ENCODE measurements around the gene CFAP298.

CFAP298 gene

DNA sequence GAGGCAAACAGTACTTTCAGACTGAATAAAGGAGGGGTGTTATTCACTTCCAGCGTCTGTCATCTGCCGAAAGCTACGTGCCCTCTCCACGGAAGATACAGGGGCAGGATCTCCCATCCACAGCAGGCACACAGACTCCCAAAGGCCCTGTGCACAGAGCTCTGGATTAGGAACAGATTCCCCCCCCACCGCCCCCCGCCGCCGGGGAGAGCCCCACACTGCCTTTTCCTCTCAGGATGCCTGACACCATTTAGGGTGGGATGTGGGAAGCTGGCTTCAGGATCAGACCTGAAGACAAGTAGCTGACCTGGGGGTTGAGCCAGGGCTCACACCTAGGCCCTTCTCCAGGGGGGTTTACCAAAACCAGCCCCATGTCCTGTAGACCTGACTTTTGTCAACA lies 18.5 kb downstream of the CFAP298 start:
- Histone ChIP-seq H3K56ac (ENCODE audit: low read length) (no peak overlapping the region), H3K4me2 (ENCODE audit: low read length) (no peak overlapping the region), H2BK15ac (replicated peaks; ENCODE audit: low read depth) (no peak overlapping the region), H3K27me3 (ENCODE audit: insufficient read depth, low read length, poor library complexity) (no peaks in the 10 kb centered on the region), H3K4me3 (ENCODE audit: low read length) (no peak overlapping the region), H3K18ac (ENCODE audit: low read length) (no peak overlapping the region), H3K4ac (ENCODE audit: low read depth, low read length) (no peak overlapping the region), H3K23ac (ENCODE audit: low read length) (no peak overlapping the region), H3K4me1 (ENCODE audit: control insufficient read depth, low read depth, low read length) (no peaks in the 10 kb centered on the region), H3K27ac (ENCODE audit: low read depth, low read length) (no peak overlapping the region), H4K5ac (ENCODE audit: low read length) (no peak overlapping the region), H4K8ac (ENCODE audit: low read depth, low read length) (no peak overlapping the region), H2BK5ac (ENCODE audit: low read length) (no peak overlapping the region), H3K36me3 (ENCODE audit: control insufficient read depth, insufficient read depth, low read length) (no peaks in the 10 kb centered on the region), H3K9ac (ENCODE audit: low read length) (no peak overlapping the region), H3K79me2 (ENCODE audit: control insufficient read depth, insufficient read depth, low read length) (no peaks in the 10 kb centered on the region), H2AK5ac (ENCODE audit: low read length) (no peak overlapping the region), H2BK120ac (ENCODE audit: low read depth, low read length) (no peak overlapping the region), H3K79me1 (ENCODE audit: low read length) (no peaks in the 10 kb centered on the region)
- DNase-seq = no peak
- WGBS (ENCODE audit: extremely low coverage, insufficient coverage, low lambda C conversion rate) = no CpG with 5 or more reads among the region's 8 CpGs

GRCh38 chr21:32592929-32593502 lies 19.2 kb downstream of the CFAP298 start:
- H3K27me3 ChIP-seq (ENCODE audit: insufficient read depth, low read length, poor library complexity) = no peaks in the 10 kb centered on the region
- no peak overlapping the region for H3K23ac ChIP-seq (ENCODE audit: low read length)
- H3K27ac ChIP-seq (ENCODE audit: low read depth, low read length) = no peak overlapping the region
- no peak overlapping the region for H2BK15ac ChIP-seq (replicated peaks; ENCODE audit: low read depth)
- H3K79me1 ChIP-seq (ENCODE audit: low read length) = no peaks in the 10 kb centered on the region
- H3K79me2 ChIP-seq (ENCODE audit: control insufficient read depth, insufficient read depth, low read length) = no peaks in the 10 kb centered on the region
- WGBS (ENCODE audit: extremely low coverage, insufficient coverage, low lambda C conversion rate) = no CpG with 5 or more reads among the region's 10 CpGs
- no peak overlapping the region for H2BK120ac ChIP-seq (ENCODE audit: low read depth, low read length)
- no peak overlapping the region for H4K8ac ChIP-seq (ENCODE audit: low read depth, low read length)
- H3K18ac ChIP-seq (ENCODE audit: low read length) = no peak overlapping the region
- no peak overlapping the region for H2BK5ac ChIP-seq (ENCODE audit: low read length)
- no peak overlapping the region for H4K5ac ChIP-seq (ENCODE audit: low read length)
- no peak overlapping the region for H2AK5ac ChIP-seq (ENCODE audit: low read length)
- H3K56ac ChIP-seq (ENCODE audit: low read length) = no peak overlapping the region
- H3K4me3 ChIP-seq (ENCODE audit: low read length) = no peak overlapping the region
- no peaks in the 10 kb centered on the region for H3K36me3 ChIP-seq (ENCODE audit: control insufficient read depth, insufficient read depth, low read length)
- H3K4me1 ChIP-seq (ENCODE audit: control insufficient read depth, low read depth, low read length) = no peaks in the 10 kb centered on the region
- H3K4me2 ChIP-seq (ENCODE audit: low read length) = no peak overlapping the region
- no peak overlapping the region for H3K9ac ChIP-seq (ENCODE audit: low read length)
- no peak for DNase-seq
- no peak overlapping the region for H3K4ac ChIP-seq (ENCODE audit: low read depth, low read length)

DNA sequence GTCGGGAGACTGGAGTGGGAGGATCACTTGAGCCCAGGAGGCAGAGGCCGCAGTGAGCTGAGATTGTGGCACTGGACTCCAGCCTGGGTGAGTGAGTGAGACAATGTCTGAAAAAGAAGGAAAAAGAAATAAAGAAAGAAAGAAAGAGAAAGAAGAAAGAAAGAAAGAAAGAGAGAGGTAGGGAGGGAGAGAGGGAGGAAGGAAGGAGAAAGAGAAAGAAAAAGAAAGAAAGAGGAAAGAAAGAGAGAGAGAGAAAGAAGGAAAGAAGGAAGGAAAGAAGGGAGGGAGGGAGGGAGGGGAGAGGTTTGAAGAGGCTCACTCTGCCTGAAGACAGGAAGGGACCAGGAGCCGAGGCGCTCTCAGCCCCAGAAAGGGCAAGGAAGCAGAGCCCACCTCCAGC lies 22.0 kb downstream of the CFAP298 start:
- no peak overlapping the region for H2BK5ac ChIP-seq (ENCODE audit: low read length)
- no peak overlapping the region for H2BK120ac ChIP-seq (ENCODE audit: low read depth, low read length)
- no peak overlapping the region for H2BK15ac ChIP-seq (replicated peaks; ENCODE audit: low read depth)
- H4K8ac ChIP-seq (ENCODE audit: low read depth, low read length) = no peak overlapping the region
- no peak overlapping the region for H2AK5ac ChIP-seq (ENCODE audit: low read length)
- no peak overlapping the region for H3K9ac ChIP-seq (ENCODE audit: low read length)
- no peaks in the 10 kb centered on the region for H3K79me2 ChIP-seq (ENCODE audit: control insufficient read depth, insufficient read depth, low read length)
- H3K23ac ChIP-seq (ENCODE audit: low read length) = no peak overlapping the region
- H3K4ac ChIP-seq (ENCODE audit: low read depth, low read length) = no peak overlapping the region
- no peaks in the 10 kb centered on the region for H3K36me3 ChIP-seq (ENCODE audit: control insufficient read depth, insufficient read depth, low read length)
- H3K18ac ChIP-seq (ENCODE audit: low read length) = no peak overlapping the region
- no peak overlapping the region for H3K4me3 ChIP-seq (ENCODE audit: low read length)
- H3K27ac ChIP-seq (ENCODE audit: low read depth, low read length) = no peak overlapping the region
- no peaks in the 10 kb centered on the region for H3K4me1 ChIP-seq (ENCODE audit: control insufficient read depth, low read depth, low read length)
- H3K79me1 ChIP-seq (ENCODE audit: low read length) = no peaks in the 10 kb centered on the region
- no peak overlapping the region for H3K4me2 ChIP-seq (ENCODE audit: low read length)
- no peak for DNase-seq
- H3K27me3 ChIP-seq (ENCODE audit: insufficient read depth, low read length, poor library complexity) = no peaks in the 10 kb centered on the region
- H3K56ac ChIP-seq (ENCODE audit: low read length) = no peak overlapping the region
- WGBS (ENCODE audit: extremely low coverage, insufficient coverage, low lambda C conversion rate) = no CpG with 5 or more reads among the region's 4 CpGs
- H4K5ac ChIP-seq (ENCODE audit: low read length) = no peak overlapping the region

- no peak overlapping the region for H4K8ac ChIP-seq (ENCODE audit: low read depth, low read length)
- H3K18ac ChIP-seq (ENCODE audit: low read length) = no peak overlapping the region
- no peak overlapping the region for H3K9ac ChIP-seq (ENCODE audit: low read length)
- H2BK120ac ChIP-seq (ENCODE audit: low read depth, low read length) = no peak overlapping the region
- H3K79me1 ChIP-seq (ENCODE audit: low read length) = no peaks in the 10 kb centered on the region
- H3K79me2 ChIP-seq (ENCODE audit: control insufficient read depth, insufficient read depth, low read length) = no peaks in the 10 kb centered on the region
- H3K27ac ChIP-seq (ENCODE audit: low read depth, low read length) = no peak overlapping the region
- no peak overlapping the region for H3K4me3 ChIP-seq (ENCODE audit: low read length)
- no peak overlapping the region for H4K5ac ChIP-seq (ENCODE audit: low read length)
- H2BK15ac ChIP-seq (replicated peaks; ENCODE audit: low read depth) = no peak overlapping the region
- H3K56ac ChIP-seq (ENCODE audit: low read length) = no peak overlapping the region
- no peak overlapping the region for H3K4me2 ChIP-seq (ENCODE audit: low read length)
- no peak overlapping the region for H2AK5ac ChIP-seq (ENCODE audit: low read length)
- H3K36me3 ChIP-seq (ENCODE audit: control insufficient read depth, insufficient read depth, low read length) = no peaks in the 10 kb centered on the region
- no peak overlapping the region for H2BK5ac ChIP-seq (ENCODE audit: low read length)
- no peak overlapping the region for H3K4ac ChIP-seq (ENCODE audit: low read depth, low read length)
- no peak overlapping the region for H3K23ac ChIP-seq (ENCODE audit: low read length)
- no CpG with 5 or more reads among the region's 5 CpGs for WGBS (ENCODE audit: extremely low coverage, insufficient coverage, low lambda C conversion rate)
- DNase-seq = no peak
- H3K27me3 ChIP-seq (ENCODE audit: insufficient read depth, low read length, poor library complexity) = no peaks in the 10 kb centered on the region
- no peaks in the 10 kb centered on the region for H3K4me1 ChIP-seq (ENCODE audit: control insufficient read depth, low read depth, low read length)
Measured at GRCh38 chr21:32587651-32588050, 24.5 kb downstream of the CFAP298 start.

DNA sequence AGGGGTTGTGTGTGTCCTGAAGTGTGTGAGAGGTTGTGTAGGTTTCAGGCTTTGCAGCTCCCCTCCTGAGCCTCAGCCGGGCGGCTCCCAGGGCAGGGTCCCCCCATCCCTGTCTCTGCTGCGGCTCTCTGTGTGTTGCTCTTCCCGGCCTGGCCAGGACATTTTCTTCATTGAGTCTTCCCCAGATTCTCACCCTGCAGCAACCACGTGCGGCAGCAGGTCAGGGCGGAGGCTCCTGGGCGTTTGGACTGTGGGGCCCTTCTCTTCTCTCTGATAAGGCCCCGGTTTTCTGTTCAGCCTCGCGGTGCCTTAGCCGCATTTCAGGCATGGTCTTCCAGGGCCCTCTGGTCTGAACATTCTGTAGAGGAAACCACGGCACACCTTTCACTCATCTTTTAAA lies 25.1 kb downstream of the CFAP298 start:
- H3K4me2 ChIP-seq (ENCODE audit: low read length) = no peak overlapping the region
- H3K36me3 ChIP-seq (ENCODE audit: control insufficient read depth, insufficient read depth, low read length) = no peaks in the 10 kb centered on the region
- H3K9ac ChIP-seq (ENCODE audit: low read length) = no peak overlapping the region
- WGBS (ENCODE audit: extremely low coverage, insufficient coverage, low lambda C conversion rate) = no CpG with 5 or more reads among the region's 13 CpGs
- H3K56ac ChIP-seq (ENCODE audit: low read length) = no peak overlapping the region
- H3K4ac ChIP-seq (ENCODE audit: low read depth, low read length) = no peak overlapping the region
- H4K8ac ChIP-seq (ENCODE audit: low read depth, low read length) = no peak overlapping the region
- H3K79me1 ChIP-seq (ENCODE audit: low read length) = no peaks in the 10 kb centered on the region
- H3K79me2 ChIP-seq (ENCODE audit: control insufficient read depth, insufficient read depth, low read length) = no peaks in the 10 kb centered on the region
- no peak overlapping the region for H3K23ac ChIP-seq (ENCODE audit: low read length)
- no peak overlapping the region for H4K5ac ChIP-seq (ENCODE audit: low read length)
- no peaks in the 10 kb centered on the region for H3K4me1 ChIP-seq (ENCODE audit: control insufficient read depth, low read depth, low read length)
- H2AK5ac ChIP-seq (ENCODE audit: low read length) = no peak overlapping the region
- no peak overlapping the region for H2BK120ac ChIP-seq (ENCODE audit: low read depth, low read length)
- no peaks in the 10 kb centered on the region for H3K27me3 ChIP-seq (ENCODE audit: insufficient read depth, low read length, poor library complexity)
- H2BK15ac ChIP-seq (replicated peaks; ENCODE audit: low read depth) = no peak overlapping the region
- H2BK5ac ChIP-seq (ENCODE audit: low read length) = no peak overlapping the region
- no peak for DNase-seq
- H3K4me3 ChIP-seq (ENCODE audit: low read length) = no peak overlapping the region
- H3K18ac ChIP-seq (ENCODE audit: low read length) = no peak overlapping the region
- no peak overlapping the region for H3K27ac ChIP-seq (ENCODE audit: low read depth, low read length)

DNA sequence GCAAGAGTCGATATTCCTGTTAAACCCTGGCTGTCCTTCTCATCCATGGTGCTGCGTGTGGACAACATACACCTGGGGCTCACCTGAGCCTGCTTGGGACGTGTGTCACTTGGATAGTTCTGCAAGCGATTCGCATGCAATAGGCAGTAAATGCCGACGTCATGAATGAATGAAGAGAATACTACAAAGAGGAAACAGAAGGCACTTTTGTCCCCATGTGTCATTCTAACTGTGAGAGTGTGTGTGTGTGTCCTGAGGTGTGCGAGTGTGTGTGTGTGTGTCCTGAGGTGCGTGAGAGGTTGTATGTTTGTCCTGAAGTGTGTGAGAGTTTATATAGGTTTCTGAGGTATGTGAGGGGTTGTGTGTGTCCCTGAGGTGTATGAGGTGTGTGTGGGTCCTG lies 26.2 kb downstream of the CFAP298 start:
- H2BK5ac ChIP-seq (ENCODE audit: low read length) = no peak overlapping the region
- no peak overlapping the region for H2BK15ac ChIP-seq (replicated peaks; ENCODE audit: low read depth)
- H3K36me3 ChIP-seq (ENCODE audit: control insufficient read depth, insufficient read depth, low read length) = no peaks in the 10 kb centered on the region
- H3K9ac ChIP-seq (ENCODE audit: low read length) = no peak overlapping the region
- H3K56ac ChIP-seq (ENCODE audit: low read length) = no peak overlapping the region
- H3K27ac ChIP-seq (ENCODE audit: low read depth, low read length) = no peak overlapping the region
- H4K5ac ChIP-seq (ENCODE audit: low read length) = no peak overlapping the region
- H3K18ac ChIP-seq (ENCODE audit: low read length) = no peak overlapping the region
- no peaks in the 10 kb centered on the region for H3K79me2 ChIP-seq (ENCODE audit: control insufficient read depth, insufficient read depth, low read length)
- no peaks in the 10 kb centered on the region for H3K79me1 ChIP-seq (ENCODE audit: low read length)
- WGBS (ENCODE audit: extremely low coverage, insufficient coverage, low lambda C conversion rate) = no CpG with 5 or more reads among the region's 9 CpGs
- DNase-seq = no peak
- H3K23ac ChIP-seq (ENCODE audit: low read length) = no peak overlapping the region
- no peak overlapping the region for H2BK120ac ChIP-seq (ENCODE audit: low read depth, low read length)
- H3K4me3 ChIP-seq (ENCODE audit: low read length) = no peak overlapping the region
- H2AK5ac ChIP-seq (ENCODE audit: low read length) = no peak overlapping the region
- H3K4me1 ChIP-seq (ENCODE audit: control insufficient read depth, low read depth, low read length) = no peaks in the 10 kb centered on the region
- H4K8ac ChIP-seq (ENCODE audit: low read depth, low read length) = no peak overlapping the region
- H3K4ac ChIP-seq (ENCODE audit: low read depth, low read length) = no peak overlapping the region
- H3K27me3 ChIP-seq (ENCODE audit: insufficient read depth, low read length, poor library complexity) = no peaks in the 10 kb centered on the region
- H3K4me2 ChIP-seq (ENCODE audit: low read length) = no peak overlapping the region
